Chondrocyte (in vitro differentiated cells): Measurements from ENCODE around the gene ERBB4. TPM values are rescaled to one million over a fixed set of nuclear protein-coding genes. Genes with fewer than 3 reads are reported as not detected.

Experiments used
- DNase-seq: peaks from one replicate; pipeline ENCODE4 v3.0.0; 2021; ENCODE audit warnings: mixed read lengths, low spot score
- H3K27ac Mint-ChIP-seq: one replicate; pipeline ENCODE4 v1.8.0; 2021; ENCODE audit warnings: mild to moderate bottlenecking, moderate library complexity, mixed read lengths; ENCODE audit not compliant: unreplicated experiment
- H3K27me3 Mint-ChIP-seq: 2 replicates; pipeline ENCODE4 v1.8.0; 2021; ENCODE audit warnings: low read depth, mixed read lengths
- H3K36me3 Mint-ChIP-seq: 2 replicates; pipeline ENCODE4 v1.8.0; 2021; ENCODE audit warnings: low read depth, mixed read lengths
- H3K4me1 Mint-ChIP-seq: 2 replicates; pipeline ENCODE4 v1.8.0; 2021; ENCODE audit warnings: low read depth, mild to moderate bottlenecking, mixed read lengths
- H3K4me3 Mint-ChIP-seq: one replicate; pipeline ENCODE4 v1.8.0; 2021; ENCODE audit warnings: mild to moderate bottlenecking, moderate library complexity, mixed read lengths; ENCODE audit not compliant: unreplicated experiment
- H3K9me3 Mint-ChIP-seq: 2 replicates; pipeline ENCODE4 v1.8.0; 2021; ENCODE audit warnings: low read depth, mixed read lengths
- CTCF ChIP-seq: fragments of 200-600 bp; sonication (generic); IDR thresholded peaks from 2 replicates; pipeline ENCODE4 v1.5.0; 2021; ENCODE audit warnings: antibody characterized with exemption, mild to moderate bottlenecking, moderate library complexity
- total RNA-seq: library from RNA; stranded (reverse); gene quantifications from 3 replicates; pipeline ENCODE4 v1.2.1, GENCODE V29; 2021

Gene ERBB4
- total RNA-seq, 1 donor from 2014 or later = 1.3 TPM

GRCh38 chr2:212534336-212534735 lies 4.3 kb downstream of the ERBB4 start:
- peaks cover 28% of the 10 kb centered on the region for H3K4me1 Mint-ChIP-seq
- H3K36me3 Mint-ChIP-seq = no peaks in the 10 kb centered on the region
- H3K27ac Mint-ChIP-seq = no peak overlapping the region
- DNase-seq = no peak
- H3K9me3 Mint-ChIP-seq = no peaks in the 10 kb centered on the region
- H3K4me3 Mint-ChIP-seq = no peak overlapping the region
- no peak for TF ChIP-seq CTCF
- peaks cover 16% of the 10 kb centered on the region for H3K27me3 Mint-ChIP-seq

GRCh38 chr2:212532585-212532984 lies 6.0 kb downstream of the ERBB4 start:
- H3K27ac Mint-ChIP-seq = no peak overlapping the region
- TF ChIP-seq CTCF = peak; percentile 42
- no peak overlapping the region for H3K4me3 Mint-ChIP-seq
- H3K4me1 Mint-ChIP-seq = peaks cover 25% of the 10 kb centered on the region
- no peaks in the 10 kb centered on the region for H3K36me3 Mint-ChIP-seq
- no peak for DNase-seq
- peaks cover 16% of the 10 kb centered on the region for H3K27me3 Mint-ChIP-seq
- no peaks in the 10 kb centered on the region for H3K9me3 Mint-ChIP-seq

- H3K9me3 Mint-ChIP-seq = no peaks in the 10 kb centered on the region
- H3K4me3 Mint-ChIP-seq = no peak overlapping the region
- DNase-seq = no peak
- TF ChIP-seq CTCF = no peak
- peaks cover 20% of the 10 kb centered on the region for H3K4me1 Mint-ChIP-seq
- no peak overlapping the region for H3K27ac Mint-ChIP-seq
- peaks cover 13% of the 10 kb centered on the region for H3K27me3 Mint-ChIP-seq
- no peaks in the 10 kb centered on the region for H3K36me3 Mint-ChIP-seq
Measured at GRCh38 chr2:212532087-212532486, 6.5 kb downstream of the ERBB4 start.

- no peak for DNase-seq
- H3K9me3 Mint-ChIP-seq = no peaks in the 10 kb centered on the region
- no peak for TF ChIP-seq CTCF
Measured at GRCh38 chr2:212531499-212531898, 7.1 kb downstream of the ERBB4 start.

GRCh38 chr2:212530991-212531390 lies 7.6 kb downstream of the ERBB4 start:
- TF ChIP-seq CTCF = no peak
- Mint-ChIP-seq H3K36me3 (no peaks in the 10 kb centered on the region), H3K4me3 (no peak overlapping the region), H3K9me3 (no peaks in the 10 kb centered on the region), H3K27me3 (peaks cover 5% of the 10 kb centered on the region), H3K4me1 (peaks cover 12% of the 10 kb centered on the region), H3K27ac (no peak overlapping the region)
- no peak for DNase-seq

More at GRCh38 chr2:212531499-212531898, 7.1 kb downstream of the ERBB4 start:
- Mint-ChIP-seq H3K27me3 (peaks cover 9% of the 10 kb centered on the region), H3K36me3 (no peaks in the 10 kb centered on the region), H3K4me3 (no peak overlapping the region), H3K4me1 (peaks cover 15% of the 10 kb centered on the region), H3K27ac (no peak overlapping the region)
